HepG2 (cell line): ENCODE measurements around the gene SPPL3. TPM values are rescaled to one million over a fixed set of nuclear protein-coding genes. Genes with fewer than 3 reads are reported as not detected.

Experiments
- AGO1 ChIP-seq: fragments of 200-400 bp; formaldehyde crosslinking; IDR thresholded peaks from 2 replicates; pipeline ENCODE4 v1.6.1; 2017; ENCODE audit warnings: mild to moderate bottlenecking, low read depth, low read length, moderate library complexity; ENCODE audit not compliant: poor library complexity, severe bottlenecking
- ATF7-NPFF ChIP-seq: sonication (generic); formaldehyde crosslinking; IDR thresholded peaks from 2 replicates; pipeline ENCODE4 v1.8.1; 2023; ENCODE audit warnings: mild to moderate bottlenecking, low read depth, missing genetic modification reagents, moderate library complexity
- CBX2 ChIP-seq, 2 experiments: fragments of 200-600 bp in 1 of 2; sonication (generic); formaldehyde crosslinking in 1 of 2; IDR thresholded peaks; 2 replicates each; pipeline versions ENCODE4 v1.7.0 to v1.8.1; 2018 to 2022; ENCODE audit warnings: low read depth in 2 of 2, low read length in 1 of 2, mild to moderate bottlenecking in 1 of 2, missing genetic modification reagents in 1 of 2
- DNMT3B ChIP-seq: conservative IDR thresholded peaks from 2 replicates; pipeline ENCODE4 v1.6.1; 2016; ENCODE audit warnings: missing biosample characterization, control low read depth
- HNF4A ChIP-seq: sonication (generic); formaldehyde crosslinking; IDR thresholded peaks from 2 replicates; pipeline ENCODE4 v1.4.0; 2020; ENCODE audit warnings: missing genetic modification reagents
- JUNB ChIP-seq: sonication (generic); formaldehyde crosslinking; IDR thresholded peaks from 2 replicates; pipeline ENCODE4 v1.8.0; 2022; ENCODE audit warnings: missing genetic modification reagents, mild to moderate bottlenecking, borderline replicate concordance
- MEIS1 ChIP-seq: sonication (generic); formaldehyde crosslinking; IDR thresholded peaks from 2 replicates; pipeline ENCODE4 v1.9.0; 2021; ENCODE audit warnings: mild to moderate bottlenecking, missing genetic modification reagents, moderate library complexity, borderline replicate concordance
- MIER3 ChIP-seq: IDR thresholded peaks from 2 replicates; pipeline ENCODE4 v1.6.1; 2016; ENCODE audit warnings: missing compliant biosample characterization, borderline replicate concordance
- POLR2AphosphoS5 ChIP-seq: IDR thresholded peaks from 2 replicates; pipeline ENCODE4 v1.6.1; 2012; ENCODE audit warnings: low read depth, low read length
- RBM22 ChIP-seq: fragments of 200-400 bp; formaldehyde crosslinking; optimal IDR thresholded peaks from 2 replicates; pipeline ENCODE3; 2017; ENCODE audit warnings: mild to moderate bottlenecking, low read length, moderate library complexity
- RXRB ChIP-seq: IDR thresholded peaks from 2 replicates; pipeline ENCODE4 v1.6.1; 2016; ENCODE audit warnings: borderline replicate concordance, missing genetic modification reagents, missing compliant biosample characterization
- SAP130 ChIP-seq: IDR thresholded peaks from 2 replicates; pipeline ENCODE4 v1.6.1; 2016; ENCODE audit warnings: low read depth
- SIX4 ChIP-seq: sonication (generic); formaldehyde crosslinking; IDR thresholded peaks from 2 replicates; pipeline ENCODE4 v1.4.0; 2020; ENCODE audit warnings: missing genetic modification reagents
- ZNF296 ChIP-seq: sonication (generic); formaldehyde crosslinking; conservative IDR thresholded peaks from 2 replicates; pipeline ENCODE4 v1.5.0; 2020; ENCODE audit warnings: mild to moderate bottlenecking, missing genetic modification reagents
- ZNF44 ChIP-seq: sonication (generic); formaldehyde crosslinking; IDR thresholded peaks from 2 replicates; pipeline ENCODE4 v1.5.1; 2020; ENCODE audit warnings: mild to moderate bottlenecking, missing genetic modification reagents
- ZNF562 ChIP-seq: sonication (generic); formaldehyde crosslinking; IDR thresholded peaks from 2 replicates; pipeline ENCODE4 v1.8.0; 2022; ENCODE audit warnings: missing genetic modification reagents, borderline replicate concordance
- ZNF782 ChIP-seq: sonication (generic); formaldehyde crosslinking; IDR thresholded peaks from 2 replicates; pipeline ENCODE4 v1.4.0; 2020; ENCODE audit warnings: missing genetic modification reagents, mild to moderate bottlenecking, borderline replicate concordance
- polyA plus RNA-seq, 8 experiments: library from polyadenylated mRNA; depleted of rRNA in 3 of 8; stranded (reverse) in 7 of 8; unstranded in 1 of 8; fragments of >200 nt; fragmentation: Illumina TruSeq in 4 of 8; extraction: Trizol in 4 of 8; gene quantifications; 2 replicates each; pipeline versions ENCODE4 v1.2.1 to v1.2.3, GENCODE V29; 2011 to 2016; ENCODE audit warnings: low read depth in 4 of 8, missing spikeins in 1 of 8, mixed read lengths in 1 of 8; ENCODE audit not compliant: insufficient read depth in 1 of 8
- total RNA-seq, 5 experiments: library from RNA; depleted of rRNA; stranded (reverse); fragments of >200 nt; fragmentation: Illumina TruSeq; extraction: Trizol; gene quantifications; 2 replicates each; pipeline ENCODE4 v1.2.3, GENCODE V29; 2016; ENCODE audit warnings: low read depth in 1 of 5
- TF ChIP-seq, protein P1 (sequence below), 2 experiments: sonication (generic) in 1 of 2; formaldehyde crosslinking in 1 of 2; IDR thresholded peaks; 2 replicates each; pipeline versions ENCODE4 v1.4.0 to v1.6.1; 2018 to 2020; ENCODE audit warnings: missing genetic modification reagents in 2 of 2, borderline replicate concordance in 1 of 2, low read depth in 1 of 2, mild to moderate bottlenecking in 1 of 2, missing biosample characterization in 1 of 2
- TF ChIP-seq, protein P2 (sequence below): sonication (generic); formaldehyde crosslinking; IDR thresholded peaks from 2 replicates; pipeline ENCODE4 v1.4.0; 2020; ENCODE audit warnings: mild to moderate bottlenecking, missing genetic modification reagents, borderline replicate concordance
- TF ChIP-seq, protein P3 (sequence below): sonication (generic); formaldehyde crosslinking; IDR thresholded peaks from 2 replicates; pipeline ENCODE4 v1.5.0; 2020; ENCODE audit warnings: missing genetic modification reagents
- TF ChIP-seq, protein P4 (sequence below): sonication (generic); formaldehyde crosslinking; IDR thresholded peaks from 2 replicates; pipeline ENCODE4 v1.5.0; 2020; ENCODE audit warnings: mild to moderate bottlenecking, missing genetic modification reagents
- TF ChIP-seq, protein P5 (sequence below): fragments of 450-650 bp; IDR thresholded peaks from 2 replicates; pipeline ENCODE4 v1.6.1; 2016

Gene SPPL3
- total and polyA plus RNA-seq, 2 of the 13 experiments (the other 11 are each of a cell fraction or from before 2014, with no cell fraction given) = 8.9 to 9.1 TPM

DNA sequence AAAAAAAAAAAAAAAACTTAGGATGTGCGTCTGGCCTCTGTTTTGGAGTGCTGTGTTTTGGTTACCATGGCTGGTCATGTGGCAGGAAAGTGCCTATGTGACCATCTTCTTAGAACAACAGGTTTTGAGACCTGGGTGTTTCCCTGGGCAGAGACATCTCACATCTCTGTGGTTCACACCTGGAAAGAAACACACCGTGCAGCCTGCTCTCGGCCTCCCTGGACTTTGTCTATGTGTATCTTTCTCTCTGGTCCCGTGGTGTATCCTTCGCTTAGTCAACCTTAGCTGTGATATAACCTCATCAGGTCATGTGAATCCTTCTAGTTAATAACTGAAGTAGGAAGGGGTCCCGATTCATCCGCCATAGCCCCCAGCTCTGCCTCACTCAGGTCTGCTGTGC lies 155.9 kb downstream of the SPPL3 start (continued):
- TF ChIP-seq SAP130 = peak; percentile 33; the same call in 1 of the 2 replicates
- TF ChIP-seq, protein P1, sequence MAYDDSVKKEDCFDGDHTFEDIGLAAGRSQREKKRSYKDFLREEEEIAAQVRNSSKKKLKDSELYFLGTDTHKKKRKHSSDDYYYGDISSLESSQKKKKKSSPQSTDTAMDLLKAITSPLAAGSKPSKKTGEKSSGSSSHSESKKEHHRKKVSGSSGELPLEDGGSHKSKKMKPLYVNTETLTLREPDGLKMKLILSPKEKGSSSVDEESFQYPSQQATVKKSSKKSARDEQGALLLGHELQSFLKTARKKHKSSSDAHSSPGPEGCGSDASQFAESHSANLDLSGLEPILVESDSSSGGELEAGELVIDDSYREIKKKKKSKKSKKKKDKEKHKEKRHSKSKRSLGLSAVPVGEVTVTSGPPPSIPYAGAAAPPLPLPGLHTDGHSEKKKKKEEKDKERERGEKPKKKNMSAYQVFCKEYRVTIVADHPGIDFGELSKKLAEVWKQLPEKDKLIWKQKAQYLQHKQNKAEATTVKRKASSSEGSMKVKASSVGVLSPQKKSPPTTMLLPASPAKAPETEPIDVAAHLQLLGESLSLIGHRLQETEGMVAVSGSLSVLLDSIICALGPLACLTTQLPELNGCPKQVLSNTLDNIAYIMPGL (CRISPR knock-in tag; IDR thresholded peaks at IDR 0.05; ENCODE audit: borderline replicate concordance in 1 of 2, low read depth in 1 of 2) = no peak
- TF ChIP-seq, protein P2, sequence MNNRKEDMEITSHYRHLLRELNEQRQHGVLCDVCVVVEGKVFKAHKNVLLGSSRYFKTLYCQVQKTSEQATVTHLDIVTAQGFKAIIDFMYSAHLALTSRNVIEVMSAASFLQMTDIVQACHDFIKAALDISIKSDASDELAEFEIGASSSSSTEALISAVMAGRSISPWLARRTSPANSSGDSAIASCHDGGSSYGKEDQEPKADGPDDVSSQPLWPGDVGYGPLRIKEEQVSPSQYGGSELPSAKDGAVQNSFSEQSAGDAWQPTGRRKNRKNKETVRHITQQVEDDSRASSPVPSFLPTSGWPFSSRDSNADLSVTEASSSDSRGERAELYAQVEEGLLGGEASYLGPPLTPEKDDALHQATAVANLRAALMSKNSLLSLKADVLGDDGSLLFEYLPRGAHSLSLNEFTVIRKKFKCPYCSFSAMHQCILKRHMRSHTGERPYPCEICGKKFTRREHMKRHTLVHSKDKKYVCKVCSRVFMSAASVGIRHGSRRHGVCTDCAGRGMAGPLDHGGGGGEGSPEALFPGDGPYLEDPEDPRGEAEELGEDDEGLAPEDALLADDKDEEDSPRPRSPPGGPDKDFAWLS (CRISPR knock-in tag) = no peak
- no peak for TF ChIP-seq AGO1
- TF ChIP-seq SIX4 (CRISPR knock-in tag) = no peak
- TF ChIP-seq ZNF296 (CRISPR knock-in tag) = no peak
- TF ChIP-seq DNMT3B (CRISPR knock-in tag) = no peak
- no peak for TF ChIP-seq ZNF562
- TF ChIP-seq POLR2AphosphoS5 = no peak
- no peak for TF ChIP-seq ZNF44 (CRISPR knock-in tag)
- peak; percentile 54; the same call in 1 of the 2 replicates for TF ChIP-seq HNF4A (CRISPR knock-in tag)
- TF ChIP-seq, protein P3, sequence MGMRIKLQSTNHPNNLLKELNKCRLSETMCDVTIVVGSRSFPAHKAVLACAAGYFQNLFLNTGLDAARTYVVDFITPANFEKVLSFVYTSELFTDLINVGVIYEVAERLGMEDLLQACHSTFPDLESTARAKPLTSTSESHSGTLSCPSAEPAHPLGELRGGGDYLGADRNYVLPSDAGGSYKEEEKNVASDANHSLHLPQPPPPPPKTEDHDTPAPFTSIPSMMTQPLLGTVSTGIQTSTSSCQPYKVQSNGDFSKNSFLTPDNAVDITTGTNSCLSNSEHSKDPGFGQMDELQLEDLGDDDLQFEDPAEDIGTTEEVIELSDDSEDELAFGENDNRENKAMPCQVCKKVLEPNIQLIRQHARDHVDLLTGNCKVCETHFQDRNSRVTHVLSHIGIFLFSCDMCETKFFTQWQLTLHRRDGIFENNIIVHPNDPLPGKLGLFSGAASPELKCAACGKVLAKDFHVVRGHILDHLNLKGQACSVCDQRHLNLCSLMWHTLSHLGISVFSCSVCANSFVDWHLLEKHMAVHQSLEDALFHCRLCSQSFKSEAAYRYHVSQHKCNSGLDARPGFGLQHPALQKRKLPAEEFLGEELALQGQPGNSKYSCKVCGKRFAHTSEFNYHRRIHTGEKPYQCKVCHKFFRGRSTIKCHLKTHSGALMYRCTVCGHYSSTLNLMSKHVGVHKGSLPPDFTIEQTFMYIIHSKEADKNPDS (CRISPR knock-in tag) = no peak
- TF ChIP-seq CBX2 (IDR thresholded peaks at IDR 0.05; ENCODE audit: low read depth, low read length) = no peak
- TF ChIP-seq CBX2 (CRISPR knock-in tag; IDR thresholded peaks at IDR 0.05; ENCODE audit: low read depth) = no peak
- no peak for TF ChIP-seq ZNF782 (CRISPR knock-in tag)
- TF ChIP-seq ATF7-NPFF (CRISPR knock-in tag) = no peak
- TF ChIP-seq, protein P4, sequence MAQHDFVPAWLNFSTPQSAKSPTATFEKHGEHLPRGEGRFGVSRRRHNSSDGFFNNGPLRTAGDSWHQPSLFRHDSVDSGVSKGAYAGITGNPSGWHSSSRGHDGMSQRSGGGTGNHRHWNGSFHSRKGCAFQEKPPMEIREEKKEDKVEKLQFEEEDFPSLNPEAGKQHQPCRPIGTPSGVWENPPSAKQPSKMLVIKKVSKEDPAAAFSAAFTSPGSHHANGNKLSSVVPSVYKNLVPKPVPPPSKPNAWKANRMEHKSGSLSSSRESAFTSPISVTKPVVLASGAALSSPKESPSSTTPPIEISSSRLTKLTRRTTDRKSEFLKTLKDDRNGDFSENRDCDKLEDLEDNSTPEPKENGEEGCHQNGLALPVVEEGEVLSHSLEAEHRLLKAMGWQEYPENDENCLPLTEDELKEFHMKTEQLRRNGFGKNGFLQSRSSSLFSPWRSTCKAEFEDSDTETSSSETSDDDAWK (CRISPR knock-in tag) = no peak
- TF ChIP-seq JUNB = no peak
- no peak for TF ChIP-seq MEIS1 (CRISPR knock-in tag)
- TF ChIP-seq RXRB (CRISPR knock-in tag) = 0 out of 2 replicates have a peak, but pooled peaks have one; percentile 18
- TF ChIP-seq, protein P5, sequence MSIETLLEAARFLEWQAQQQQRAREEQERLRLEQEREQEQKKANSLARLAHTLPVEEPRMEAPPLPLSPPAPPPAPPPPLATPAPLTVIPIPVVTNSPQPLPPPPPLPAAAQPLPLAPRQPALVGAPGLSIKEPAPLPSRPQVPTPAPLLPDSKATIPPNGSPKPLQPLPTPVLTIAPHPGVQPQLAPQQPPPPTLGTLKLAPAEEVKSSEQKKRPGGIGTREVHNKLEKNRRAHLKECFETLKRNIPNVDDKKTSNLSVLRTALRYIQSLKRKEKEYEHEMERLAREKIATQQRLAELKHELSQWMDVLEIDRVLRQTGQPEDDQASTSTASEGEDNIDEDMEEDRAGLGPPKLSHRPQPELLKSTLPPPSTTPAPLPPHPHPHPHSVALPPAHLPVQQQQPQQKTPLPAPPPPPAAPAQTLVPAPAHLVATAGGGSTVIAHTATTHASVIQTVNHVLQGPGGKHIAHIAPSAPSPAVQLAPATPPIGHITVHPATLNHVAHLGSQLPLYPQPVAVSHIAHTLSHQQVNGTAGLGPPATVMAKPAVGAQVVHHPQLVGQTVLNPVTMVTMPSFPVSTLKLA = no peak
- TF ChIP-seq RBM22 = no peak
- TF ChIP-seq MIER3 (CRISPR knock-in tag) = no peak
